SH-SY5Y (cell line): ENCODE results near the gene MAS1.

Source experiments
- GATA2 ChIP-seq: IDR thresholded peaks from 2 replicates; pipeline ENCODE4 v1.6.1; 2011; ENCODE audit warnings: mild to moderate bottlenecking, low read depth, low read length
- GATA3 ChIP-seq: IDR thresholded peaks from 2 replicates; pipeline ENCODE4 v1.6.1; 2011; ENCODE audit warnings: low read depth, mild to moderate bottlenecking, low read length, moderate library complexity

MAS1 gene

GRCh38 chr6:159899994-159900745 lies 9.4 kb downstream of the MAS1 start:
- TF ChIP-seq GATA2 (no peak), GATA3 (no peak)

- TF ChIP-seq GATA3: no peak
- TF ChIP-seq GATA2: no peak
These were observed 11.8 kb downstream of the MAS1 start for GRCh38 chr6:159902620-159903019.

- no peak for TF ChIP-seq GATA3
- no peak for TF ChIP-seq GATA2
These were observed 13.7 kb downstream of the MAS1 start for GRCh38 chr6:159904497-159904911.

GRCh38 chr6:159906400-159906799 lies 15.6 kb downstream of the MAS1 start:
- TF ChIP-seq GATA3 (peak; percentile 93), GATA2 (peak; percentile 88)

GRCh38 chr6:159908535-159908934 lies 17.7 kb downstream of the MAS1 start:
- TF ChIP-seq GATA2 (no peak), GATA3 (no peak)

GRCh38 chr6:159908979-159909378 lies 18.2 kb downstream of the MAS1 start:
- no peak for TF ChIP-seq GATA2
- TF ChIP-seq GATA3: no peak

GRCh38 chr6:159910342-159910741 lies 19.6 kb downstream of the MAS1 start:
- TF ChIP-seq GATA2: no peak
- TF ChIP-seq GATA3: no peak

GRCh38 chr6:159913375-159913774 lies 22.6 kb downstream of the MAS1 start:
- no peak for TF ChIP-seq GATA2
- no peak for TF ChIP-seq GATA3

GRCh38 chr6:159913862-159914564 lies 23.2 kb downstream of the MAS1 start:
- TF ChIP-seq GATA3 (no peak), GATA2 (no peak)

GRCh38 chr6:159914565-159914923 lies 23.8 kb downstream of the MAS1 start:
- TF ChIP-seq GATA3: no peak
- TF ChIP-seq GATA2: no peak

GRCh38 chr6:159915397-159915796 lies 24.6 kb downstream of the MAS1 start:
- TF ChIP-seq GATA3 (no peak), GATA2 (no peak)

- TF ChIP-seq GATA2 (no peak), GATA3 (no peak)
These were observed 25.4 kb downstream of the MAS1 start for GRCh38 chr6:159916237-159916636.

GRCh38 chr6:159916752-159917151 lies 26.0 kb downstream of the MAS1 start:
- TF ChIP-seq GATA2 (no peak), GATA3 (no peak)

GRCh38 chr6:159919011-159919511 lies 28.3 kb downstream of the MAS1 start:
- TF ChIP-seq GATA3 (no peak), GATA2 (no peak)

- TF ChIP-seq GATA3 (no peak), GATA2 (no peak)
These were observed 29.0 kb downstream of the MAS1 start for GRCh38 chr6:159919800-159920199.
